ENCODE measurements around the gene KAZALD1. TPM values are rescaled to one million over a fixed set of nuclear protein-coding genes. Genes with fewer than 3 reads are reported as not detected.

KAZALD1 gene
- total and polyA plus RNA-seq, 5 donors from 2014 or later, result 0.62 TPM; not detected in 4

DNA sequence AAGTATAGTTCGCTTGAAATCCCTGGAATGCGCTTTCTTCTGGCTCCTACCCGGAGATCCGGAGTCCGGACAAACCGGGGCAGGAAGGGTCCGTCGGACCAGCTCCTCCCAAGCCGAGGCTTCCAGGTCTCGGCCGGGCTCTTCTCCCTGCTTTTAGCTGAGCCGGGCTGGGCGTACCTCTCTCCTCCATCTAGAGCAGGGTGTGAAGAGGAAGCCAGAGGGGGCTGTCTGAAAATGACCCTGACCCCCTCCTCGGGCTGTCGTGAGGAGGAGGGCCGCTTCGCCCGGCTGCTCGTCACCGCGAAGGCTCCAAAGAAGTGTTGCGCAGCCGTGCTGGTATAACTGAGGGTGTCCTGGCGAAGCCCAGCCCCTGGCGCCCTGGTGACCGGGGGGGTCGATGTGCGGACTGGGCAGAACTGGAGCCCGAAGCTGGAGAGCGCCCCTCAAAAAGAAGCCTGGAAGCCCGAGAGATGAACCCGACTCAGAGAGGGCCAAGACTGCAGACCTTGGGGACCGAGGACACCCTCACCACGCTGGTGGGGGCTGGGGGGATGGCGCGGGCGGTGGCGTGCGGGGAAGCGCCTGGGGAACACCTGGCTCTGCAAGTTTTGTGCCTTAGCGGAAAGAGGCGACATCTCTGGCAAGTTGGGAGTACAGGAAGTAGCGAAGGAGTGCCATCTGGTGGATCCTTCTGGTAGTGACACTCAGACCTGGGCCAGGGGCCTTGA is 5.7 kb downstream of the KAZALD1 start:
- peak overlapping the region; percentile 91 to 100 (median 94) for H3K4me3 Mint-ChIP-seq
- Histone ChIP-seq H3K9me3 (ENCODE audit: control insufficient read depth in 2 of 2, low read length in 2 of 2) (no peaks in the 10 kb centered on the region), H3K4me3 (ENCODE audit: low read depth, low read length) (peak overlapping the region; percentile 55), H3K27me3 (ENCODE audit: control insufficient read depth, insufficient read depth, low read length) (peaks cover 25% of the 10 kb centered on the region), H3K36me3 (ENCODE audit: control insufficient read depth, insufficient read depth, low read length) (no peaks in the 10 kb centered on the region), H3K4me1 (ENCODE audit: control insufficient read depth, insufficient read depth, low read length, poor library complexity, severe bottlenecking) (peaks cover 29% of the 10 kb centered on the region), H3K27ac (ENCODE audit: insufficient read depth, low read length, poor library complexity, severe bottlenecking) (no peak overlapping the region)
- peaks cover 1 to 33% (median 9%) of the 10 kb centered on the region in 4 donors for H3K4me1 Mint-ChIP-seq
- peak; percentile 59 to 69 for ATAC-seq (ENCODE audit: low read depth in 2 of 2)
- no peaks in the 10 kb centered on the region for H3K9me3 Mint-ChIP-seq
- DNase-seq, result peak; percentile 69 to 83 (median 75)
- peak overlapping the region in 2 of 3 donors; percentile 12 to 59 for H3K27ac Mint-ChIP-seq
- peaks cover 53% of the 10 kb centered on the region for H3K27me3 Mint-ChIP-seq
- H3K36me3 Mint-ChIP-seq, result peaks cover 3% of the 10 kb centered on the region

DNA sequence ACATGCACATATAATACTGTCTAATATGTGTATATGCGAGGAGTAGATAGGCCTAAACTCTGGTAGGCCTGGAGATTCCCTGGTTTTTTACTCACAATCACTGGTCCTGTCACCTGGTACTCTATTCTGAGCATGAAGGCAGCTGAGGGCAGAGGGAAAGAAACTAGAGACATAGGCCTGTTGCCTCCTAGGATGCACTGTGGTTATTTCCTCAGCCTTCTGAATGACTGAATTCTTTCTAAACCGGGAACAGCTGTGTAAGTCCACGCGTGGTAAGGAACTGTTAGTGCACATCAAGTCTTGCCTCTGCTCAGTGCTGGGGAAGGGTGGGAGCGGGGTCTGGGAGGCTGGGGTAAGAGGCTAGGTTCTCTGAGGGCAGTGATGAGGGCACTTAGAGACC is 7.7 kb downstream of the KAZALD1 start:
- Histone ChIP-seq H3K4me3 (ENCODE audit: low read depth, low read length) (no peak overlapping the region), H3K27me3 (ENCODE audit: control insufficient read depth, insufficient read depth, low read length) (peaks cover 26% of the 10 kb centered on the region), H3K27ac (ENCODE audit: insufficient read depth, low read length, poor library complexity, severe bottlenecking) (no peak overlapping the region), H3K9me3 (ENCODE audit: control insufficient read depth in 2 of 2, low read length in 2 of 2) (no peaks in the 10 kb centered on the region), H3K36me3 (ENCODE audit: control insufficient read depth, insufficient read depth, low read length) (no peaks in the 10 kb centered on the region), H3K4me1 (ENCODE audit: control insufficient read depth, insufficient read depth, low read length, poor library complexity, severe bottlenecking) (peaks cover 20% of the 10 kb centered on the region)
- no peak overlapping the region for H3K4me3 Mint-ChIP-seq
- H3K36me3 Mint-ChIP-seq, result peaks cover 5% of the 10 kb centered on the region
- H3K27ac Mint-ChIP-seq, result no peak overlapping the region
- no peaks in the 10 kb centered on the region for H3K9me3 Mint-ChIP-seq
- DNase-seq (no peak), ATAC-seq (ENCODE audit: low read depth in 2 of 2) (no peak)
- peaks cover 1 to 22% (median 9%) of the 10 kb centered on the region in 4 donors for H3K4me1 Mint-ChIP-seq
- H3K27me3 Mint-ChIP-seq, result peaks cover 64% of the 10 kb centered on the region

GRCh38 chr10:101070098-101070497 is 8.3 kb downstream of the KAZALD1 start:
- Mint-ChIP-seq H3K36me3 (peaks cover 5% of the 10 kb centered on the region), H3K4me1 (peaks cover 1 to 22% (median 9%) of the 10 kb centered on the region in 4 donors), H3K27ac (no peak overlapping the region), H3K9me3 (no peaks in the 10 kb centered on the region), H3K27me3 (peaks cover 61% of the 10 kb centered on the region), H3K4me3 (no peak overlapping the region)
- Histone ChIP-seq H3K27ac (ENCODE audit: insufficient read depth, low read length, poor library complexity, severe bottlenecking) (no peak overlapping the region), H3K27me3 (ENCODE audit: control insufficient read depth, insufficient read depth, low read length) (peaks cover 20% of the 10 kb centered on the region), H3K9me3 (ENCODE audit: control insufficient read depth in 2 of 2, low read length in 2 of 2) (no peaks in the 10 kb centered on the region), H3K36me3 (ENCODE audit: control insufficient read depth, insufficient read depth, low read length) (no peaks in the 10 kb centered on the region), H3K4me1 (ENCODE audit: control insufficient read depth, insufficient read depth, low read length, poor library complexity, severe bottlenecking) (peaks cover 20% of the 10 kb centered on the region), H3K4me3 (ENCODE audit: low read depth, low read length) (no peak overlapping the region)
- DNase-seq, result no peak
- no peak for ATAC-seq (ENCODE audit: low read depth in 2 of 2)

GRCh38 chr10:101071267-101071884 is 9.6 kb downstream of the KAZALD1 start:
- peaks cover 0 to 12% (median 5%) of the 10 kb centered on the region in 4 donors for H3K4me1 Mint-ChIP-seq
- no peak overlapping the region for H3K4me3 Mint-ChIP-seq
- peak in 1 of 2 donors; percentile 20 for ATAC-seq (ENCODE audit: low read depth in 2 of 2)
- Histone ChIP-seq H3K4me3 (ENCODE audit: low read depth, low read length) (no peak overlapping the region), H3K36me3 (ENCODE audit: control insufficient read depth, insufficient read depth, low read length) (no peaks in the 10 kb centered on the region), H3K27ac (ENCODE audit: insufficient read depth, low read length, poor library complexity, severe bottlenecking) (no peak overlapping the region), H3K9me3 (ENCODE audit: control insufficient read depth in 2 of 2, low read length in 2 of 2) (no peaks in the 10 kb centered on the region), H3K4me1 (ENCODE audit: control insufficient read depth, insufficient read depth, low read length, poor library complexity, severe bottlenecking) (peaks cover 15% of the 10 kb centered on the region), H3K27me3 (ENCODE audit: control insufficient read depth, insufficient read depth, low read length) (peaks cover 17% of the 10 kb centered on the region)
- H3K36me3 Mint-ChIP-seq, result peaks cover 5% of the 10 kb centered on the region
- H3K27ac Mint-ChIP-seq, result peak overlapping the region in 1 of 3 donors; percentile 70
- peaks cover 0 to 1% (median 0%) of the 10 kb centered on the region in 7 donors for H3K9me3 Mint-ChIP-seq
- H3K27me3 Mint-ChIP-seq, result peaks cover 60% of the 10 kb centered on the region
- DNase-seq, result no peak

DNA sequence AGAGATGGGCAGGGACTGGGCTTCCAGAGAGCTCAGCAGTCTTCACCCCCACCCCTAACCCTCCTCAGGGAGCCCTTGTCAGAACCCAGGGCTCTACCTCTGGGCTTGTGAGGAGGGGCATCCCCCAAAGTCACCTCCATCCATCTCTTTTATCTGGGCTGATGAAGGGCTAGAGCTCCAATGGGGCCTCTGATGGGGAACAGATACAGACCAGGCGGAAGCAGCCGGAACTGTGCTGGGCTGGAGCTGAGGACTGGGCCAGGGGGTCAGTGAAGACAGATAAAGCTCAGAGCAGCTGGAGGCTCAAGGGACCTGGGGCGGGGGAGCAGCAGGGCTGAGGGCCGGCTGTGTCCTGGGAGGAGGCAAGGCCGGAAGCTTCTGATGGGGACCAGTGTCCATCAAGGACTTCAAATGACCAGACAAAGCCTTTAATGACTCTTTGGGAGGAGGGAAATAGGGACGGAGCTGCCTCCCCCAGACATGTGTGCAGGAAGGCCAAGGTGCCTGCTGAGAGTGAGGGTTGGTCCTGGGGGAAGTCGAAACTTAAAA is 10.2 kb downstream of the KAZALD1 start:
- H3K9me3 ChIP-seq (ENCODE audit: control insufficient read depth in 2 of 2, low read length in 2 of 2), result no peaks in the 10 kb centered on the region
- DNase-seq (no peak), ATAC-seq (ENCODE audit: low read depth in 2 of 2) (no peak)
- H3K4me3 ChIP-seq (ENCODE audit: low read depth, low read length), result no peak overlapping the region
- H3K4me1 ChIP-seq (ENCODE audit: control insufficient read depth, insufficient read depth, low read length, poor library complexity, severe bottlenecking), result peaks cover 9% of the 10 kb centered on the region
- no peak overlapping the region for H3K27ac ChIP-seq (ENCODE audit: insufficient read depth, low read length, poor library complexity, severe bottlenecking)
- Mint-ChIP-seq H3K4me1 (peaks cover 0 to 7% (median 3%) of the 10 kb centered on the region in 4 donors), H3K36me3 (peaks cover 5% of the 10 kb centered on the region), H3K27me3 (peaks cover 54% of the 10 kb centered on the region), H3K27ac (no peak overlapping the region), H3K4me3 (no peak overlapping the region), H3K9me3 (peaks cover 0 to 1% (median 0%) of the 10 kb centered on the region in 7 donors)
- no peaks in the 10 kb centered on the region for H3K36me3 ChIP-seq (ENCODE audit: control insufficient read depth, insufficient read depth, low read length)
- H3K27me3 ChIP-seq (ENCODE audit: control insufficient read depth, insufficient read depth, low read length), result peaks cover 15% of the 10 kb centered on the region

GRCh38 chr10:101072923-101073322 is 11.1 kb downstream of the KAZALD1 start:
- peak overlapping the region in 1 of 4 donors; percentile 28 for H3K4me3 Mint-ChIP-seq
- ATAC-seq (ENCODE audit: low read depth in 2 of 2), result no peak
- H3K9me3 Mint-ChIP-seq, result peaks cover 0 to 1% (median 0%) of the 10 kb centered on the region in 7 donors
- H3K36me3 ChIP-seq (ENCODE audit: control insufficient read depth, insufficient read depth, low read length), result no peaks in the 10 kb centered on the region
- no peak for DNase-seq
- no peak overlapping the region for H3K27ac ChIP-seq (ENCODE audit: insufficient read depth, low read length, poor library complexity, severe bottlenecking)
- H3K4me3 ChIP-seq (ENCODE audit: low read depth, low read length), result no peak overlapping the region
- H3K4me1 ChIP-seq (ENCODE audit: control insufficient read depth, insufficient read depth, low read length, poor library complexity, severe bottlenecking), result no peaks in the 10 kb centered on the region
- H3K9me3 ChIP-seq (ENCODE audit: control insufficient read depth in 2 of 2, low read length in 2 of 2), result no peaks in the 10 kb centered on the region
- H3K36me3 Mint-ChIP-seq, result peaks cover 5% of the 10 kb centered on the region
- H3K27me3 ChIP-seq (ENCODE audit: control insufficient read depth, insufficient read depth, low read length), result peaks cover 15% of the 10 kb centered on the region
- H3K27ac Mint-ChIP-seq, result peak overlapping the region in 1 of 3 donors; percentile 1
- peaks cover 45% of the 10 kb centered on the region for H3K27me3 Mint-ChIP-seq
- peaks cover 0 to 1% (median 0%) of the 10 kb centered on the region in 4 donors for H3K4me1 Mint-ChIP-seq

- Histone ChIP-seq H3K4me1 (ENCODE audit: control insufficient read depth, insufficient read depth, low read length, poor library complexity, severe bottlenecking) (no peaks in the 10 kb centered on the region), H3K4me3 (ENCODE audit: low read depth, low read length) (no peak overlapping the region), H3K27ac (ENCODE audit: insufficient read depth, low read length, poor library complexity, severe bottlenecking) (no peak overlapping the region), H3K36me3 (ENCODE audit: control insufficient read depth, insufficient read depth, low read length) (no peaks in the 10 kb centered on the region), H3K27me3 (ENCODE audit: control insufficient read depth, insufficient read depth, low read length) (peaks cover 18% of the 10 kb centered on the region), H3K9me3 (ENCODE audit: control insufficient read depth in 2 of 2, low read length in 2 of 2) (no peaks in the 10 kb centered on the region)
- no peak overlapping the region for H3K27ac Mint-ChIP-seq
- peaks cover 5% of the 10 kb centered on the region for H3K36me3 Mint-ChIP-seq
- H3K4me3 Mint-ChIP-seq, result no peak overlapping the region
- DNase-seq (no peak), ATAC-seq (ENCODE audit: low read depth in 2 of 2) (no peak)
- peaks cover 47% of the 10 kb centered on the region for H3K27me3 Mint-ChIP-seq
- peaks cover 0 to 1% (median 0%) of the 10 kb centered on the region in 7 donors for H3K9me3 Mint-ChIP-seq
- H3K4me1 Mint-ChIP-seq, result no peaks in the 10 kb centered on the region
These were observed 11.8 kb downstream of the KAZALD1 start for GRCh38 chr10:101073631-101074030.
